Activated CD8-positive, alpha-beta T cell treated with anti-CD3 and anti-CD28 coated beads, Interleukin-2, amount 10 ng/mL, durations not matched to agents 7 days and 5 days (primary cell): Measurements from ENCODE around the gene C1QL2. TPM values are rescaled to one million over a fixed set of nuclear protein-coding genes. Genes with fewer than 3 reads are reported as not detected.

Experiments used
- ATAC-seq: fragments of 150-1000 bp; cut with Tn5 transposase; one replicate; pipeline ENCODE4 v1.10.0; 2021; ENCODE audit warnings: moderate library complexity
- CTCF ChIA-PET: fragments of 350-600 bp; sonication (Branson Sonifier 250); formaldehyde crosslinking; loops from one replicate; lab custom pipeline; 2021; ENCODE audit warnings: antibody characterized with exemption; lab: Charles Lee
- POLR2A ChIA-PET: fragments of 350-600 bp; sonication (Branson Sonifier 250); formaldehyde crosslinking; loops from one replicate; lab custom pipeline; 2021; ENCODE audit warnings: antibody characterized with exemption; lab: Charles Lee
- DNase-seq: peaks from one replicate; pipeline ENCODE4 v3.0.0-alpha.2; 2020
- H3K27ac Mint-ChIP-seq: one replicate; pipeline ENCODE4 v1.8.0; 2021; ENCODE audit warnings: mild to moderate bottlenecking, mixed read lengths
- H3K27me3 Mint-ChIP-seq: one replicate; pipeline ENCODE4 v1.8.0; 2021; ENCODE audit warnings: low read depth, mixed read lengths
- H3K36me3 Mint-ChIP-seq: one replicate; pipeline ENCODE4 v1.8.0; 2021; ENCODE audit warnings: low read depth, mixed read lengths
- H3K4me1 Mint-ChIP-seq: one replicate; pipeline ENCODE4 v1.8.0; 2021; ENCODE audit warnings: low read depth, mixed read lengths
- H3K4me3 Mint-ChIP-seq: one replicate; pipeline ENCODE4 v1.8.0; 2021; ENCODE audit warnings: mild to moderate bottlenecking, mixed read lengths
- H3K9me3 Mint-ChIP-seq: one replicate; pipeline ENCODE4 v1.8.0; 2022; ENCODE audit warnings: mixed read lengths; ENCODE audit not compliant: insufficient read depth
- total RNA-seq, 2 experiments: library from RNA; stranded (reverse); gene quantifications; one replicate each; pipeline ENCODE4 v1.2.3, GENCODE V29; 2021

Gene C1QL2
- total RNA-seq, 2 experiments from 2014 or later = not detected

- ATAC-seq (no peak), DNase-seq (no peak)
- Mint-ChIP-seq H3K27me3 (peaks cover 8% of the 10 kb centered on the region), H3K4me1 (no peaks in the 10 kb centered on the region), H3K27ac (no peak overlapping the region), H3K9me3 (no peaks in the 10 kb centered on the region), H3K4me3 (no peak overlapping the region), H3K36me3 (no peaks in the 10 kb centered on the region)
- ChIA-PET POLR2A (no interaction called here), CTCF (no interaction called here)
These were observed 37.3 kb upstream of the C1QL2 start for GRCh38 chr2:119195887-119196286.

GRCh38 chr2:119195001-119195400 is 36.5 kb upstream of the C1QL2 start:
- no peak for DNase-seq
- no peak for ATAC-seq
- Mint-ChIP-seq H3K27ac (no peak overlapping the region), H3K36me3 (no peaks in the 10 kb centered on the region), H3K9me3 (no peaks in the 10 kb centered on the region), H3K27me3 (peaks cover 8% of the 10 kb centered on the region), H3K4me3 (no peak overlapping the region), H3K4me1 (no peaks in the 10 kb centered on the region)
- ChIA-PET POLR2A (no interaction called here), CTCF (no interaction called here)

- no peaks in the 10 kb centered on the region for H3K4me1 Mint-ChIP-seq
- DNase-seq = no peak
- ChIA-PET CTCF (interaction anchor here (1.9 kb wide), 1 partner anchor 311 kb away, joined by 5 read pairs; no protein-coding TSS in a partner anchor), POLR2A (no interaction called here)
- ATAC-seq = no peak
- no peaks in the 10 kb centered on the region for H3K27me3 Mint-ChIP-seq
- H3K36me3 Mint-ChIP-seq = no peaks in the 10 kb centered on the region
- no peak overlapping the region for H3K4me3 Mint-ChIP-seq
- no peaks in the 10 kb centered on the region for H3K9me3 Mint-ChIP-seq
- no peak overlapping the region for H3K27ac Mint-ChIP-seq
These were observed 34.3 kb upstream of the C1QL2 start for GRCh38 chr2:119192893-119193292.

- ChIA-PET CTCF (no interaction called here), POLR2A (no interaction called here)
- H3K36me3 Mint-ChIP-seq = no peaks in the 10 kb centered on the region
- no peaks in the 10 kb centered on the region for H3K4me1 Mint-ChIP-seq
- no peak overlapping the region for H3K4me3 Mint-ChIP-seq
- DNase-seq (no peak), ATAC-seq (no peak)
- no peak overlapping the region for H3K27ac Mint-ChIP-seq
- no peaks in the 10 kb centered on the region for H3K9me3 Mint-ChIP-seq
- H3K27me3 Mint-ChIP-seq = no peaks in the 10 kb centered on the region
These were observed 32.0 kb upstream of the C1QL2 start for GRCh38 chr2:119190321-119191111.

GRCh38 chr2:119184512-119184911 is 26.0 kb upstream of the C1QL2 start:
- POLR2A ChIA-PET = no interaction called here
- Mint-ChIP-seq H3K9me3 (no peaks in the 10 kb centered on the region), H3K4me3 (no peak overlapping the region), H3K4me1 (no peaks in the 10 kb centered on the region), H3K27me3 (no peaks in the 10 kb centered on the region), H3K27ac (no peak overlapping the region), H3K36me3 (no peaks in the 10 kb centered on the region)
- ATAC-seq (no peak), DNase-seq (no peak)
- CTCF ChIA-PET = interaction anchor here (1.3 kb wide), 1 partner anchor 9 kb away, joined by 7 read pairs; no protein-coding TSS in a partner anchor

GRCh38 chr2:119181791-119182445 is 23.4 kb upstream of the C1QL2 start:
- no peaks in the 10 kb centered on the region for H3K27me3 Mint-ChIP-seq
- H3K4me3 Mint-ChIP-seq = no peak overlapping the region
- H3K27ac Mint-ChIP-seq = no peak overlapping the region
- CTCF ChIA-PET = no interaction called here
- ATAC-seq = no peak
- H3K9me3 Mint-ChIP-seq = no peaks in the 10 kb centered on the region
- POLR2A ChIA-PET = no interaction called here
- H3K36me3 Mint-ChIP-seq = no peaks in the 10 kb centered on the region
- no peaks in the 10 kb centered on the region for H3K4me1 Mint-ChIP-seq
- DNase-seq = no peak

GRCh38 chr2:119181391-119181790 is 22.8 kb upstream of the C1QL2 start:
- CTCF ChIA-PET = no interaction called here

GRCh38 chr2:119180892-119181291 is 22.3 kb upstream of the C1QL2 start:
- Mint-ChIP-seq H3K36me3 (no peaks in the 10 kb centered on the region), H3K4me3 (no peak overlapping the region), H3K27me3 (no peaks in the 10 kb centered on the region), H3K4me1 (no peaks in the 10 kb centered on the region), H3K9me3 (no peaks in the 10 kb centered on the region), H3K27ac (no peak overlapping the region)
- ATAC-seq (no peak), DNase-seq (no peak)
- ChIA-PET CTCF (no interaction called here), POLR2A (no interaction called here)

More at GRCh38 chr2:119181391-119181790, 22.8 kb upstream of the C1QL2 start:
- POLR2A ChIA-PET = no interaction called here
- H3K27me3 Mint-ChIP-seq = no peaks in the 10 kb centered on the region
- no peaks in the 10 kb centered on the region for H3K4me1 Mint-ChIP-seq
- no peaks in the 10 kb centered on the region for H3K9me3 Mint-ChIP-seq
- no peak overlapping the region for H3K27ac Mint-ChIP-seq
- DNase-seq (no peak), ATAC-seq (no peak)
- no peaks in the 10 kb centered on the region for H3K36me3 Mint-ChIP-seq
- no peak overlapping the region for H3K4me3 Mint-ChIP-seq

- Mint-ChIP-seq H3K27me3 (no peaks in the 10 kb centered on the region), H3K27ac (no peak overlapping the region), H3K9me3 (no peaks in the 10 kb centered on the region), H3K4me1 (no peaks in the 10 kb centered on the region), H3K4me3 (no peak overlapping the region), H3K36me3 (no peaks in the 10 kb centered on the region)
- DNase-seq (no peak), ATAC-seq (no peak)
- CTCF ChIA-PET = interaction anchor here (1.2 kb wide), 1 partner anchor 298 kb away, joined by 3 read pairs; no protein-coding TSS in a partner anchor
- POLR2A ChIA-PET = no interaction called here
These were observed 21.4 kb upstream of the C1QL2 start for GRCh38 chr2:119179991-119180390.

GRCh38 chr2:119179202-119179601 is 20.7 kb upstream of the C1QL2 start:
- Mint-ChIP-seq H3K4me1 (no peaks in the 10 kb centered on the region), H3K27ac (no peak overlapping the region), H3K27me3 (no peaks in the 10 kb centered on the region), H3K9me3 (no peaks in the 10 kb centered on the region), H3K36me3 (no peaks in the 10 kb centered on the region), H3K4me3 (no peak overlapping the region)
- ChIA-PET POLR2A (no interaction called here), CTCF (interaction anchor here (1.2 kb wide), 1 partner anchor 297 kb away, joined by 3 read pairs; no protein-coding TSS in a partner anchor)
- no peak for ATAC-seq
- no peak for DNase-seq

GRCh38 chr2:119178776-119179175 is 20.2 kb upstream of the C1QL2 start:
- ChIA-PET POLR2A (no interaction called here), CTCF (interaction anchor here (1.2 kb wide), 1 partner anchor 297 kb away, joined by 3 read pairs; no protein-coding TSS in a partner anchor)
- Mint-ChIP-seq H3K27ac (no peak overlapping the region), H3K27me3 (no peaks in the 10 kb centered on the region), H3K9me3 (no peaks in the 10 kb centered on the region), H3K36me3 (no peaks in the 10 kb centered on the region), H3K4me3 (no peak overlapping the region), H3K4me1 (no peaks in the 10 kb centered on the region)
- ATAC-seq (no peak), DNase-seq (no peak)

- Mint-ChIP-seq H3K36me3 (no peaks in the 10 kb centered on the region), H3K27me3 (no peaks in the 10 kb centered on the region), H3K4me3 (no peak overlapping the region), H3K27ac (no peak overlapping the region), H3K4me1 (no peaks in the 10 kb centered on the region), H3K9me3 (no peaks in the 10 kb centered on the region)
- no peak for DNase-seq
- ChIA-PET CTCF (no interaction called here), POLR2A (no interaction called here)
- ATAC-seq = no peak
These were observed 19.3 kb upstream of the C1QL2 start for GRCh38 chr2:119177838-119178190.
